Right atrium auricular region (tissue), 2 donors: ENCODE results near the gene KIF6. TPM values are rescaled to one million over a fixed set of nuclear protein-coding genes. Genes with fewer than 3 reads are reported as not detected.

Experiments used
- DNase-seq: peaks from one replicate; pipeline ENCODE4 v3.0.0-alpha.2; 2019; ENCODE audit warnings: low spot score
- H3K27ac ChIP-seq, 2 donors: fragments of 200-600 bp; sonication (generic); 1 replicate in 1 of 2; 2 replicates in 1 of 2; pipeline ENCODE4 v1.5.1; 2016 to 2019
- H3K27me3 ChIP-seq, 2 donors: fragments of 200-600 bp; sonication (generic); one replicate each; pipeline versions ENCODE4 v1.5.1 to v1.6.0; 2017 to 2019
- H3K36me3 ChIP-seq: fragments of 200-600 bp; sonication (generic); one replicate; pipeline ENCODE4 v1.5.1; 2016
- H3K4me1 ChIP-seq, 2 donors: fragments of 200-600 bp; sonication (generic); one replicate each; pipeline versions ENCODE4 v1.5.1 to v1.6.0; 2017 to 2019
- H3K4me3 ChIP-seq, 2 donors: fragments of 200-600 bp; sonication (generic); 1 replicate in 1 of 2; 2 replicates in 1 of 2; pipeline ENCODE4 v1.5.1; 2017 to 2019; ENCODE audit warnings: mild to moderate bottlenecking in 1 of 2, moderate library complexity in 1 of 2
- H3K9me3 ChIP-seq, 2 donors: fragments of 200-600 bp; sonication (generic); one replicate each; pipeline ENCODE4 v1.5.1; 2019
- total RNA-seq, 2 donors: library from RNA; depleted of rRNA; stranded (reverse); fragments of >200 nt; gene quantifications; one replicate each; pipeline ENCODE4 v1.1.0, GENCODE V29; 2016
- TF ChIP-seq, protein P1 (sequence below), 2 donors: fragments of 200-600 bp; sonication (generic); IDR thresholded peaks; one replicate each; pipeline ENCODE4 v1.5.1; 2019; ENCODE audit warnings: antibody characterized with exemption in 2 of 2

Gene KIF6
- total RNA-seq, 2 donors from 2014 or later, result not detected

GRCh38 chr6:39602601-39603519 lies 122.3 kb downstream of the KIF6 start:
- H3K27me3 ChIP-seq, result no peaks in the 10 kb centered on the region
- no peak for DNase-seq
- TF ChIP-seq, protein P1, sequence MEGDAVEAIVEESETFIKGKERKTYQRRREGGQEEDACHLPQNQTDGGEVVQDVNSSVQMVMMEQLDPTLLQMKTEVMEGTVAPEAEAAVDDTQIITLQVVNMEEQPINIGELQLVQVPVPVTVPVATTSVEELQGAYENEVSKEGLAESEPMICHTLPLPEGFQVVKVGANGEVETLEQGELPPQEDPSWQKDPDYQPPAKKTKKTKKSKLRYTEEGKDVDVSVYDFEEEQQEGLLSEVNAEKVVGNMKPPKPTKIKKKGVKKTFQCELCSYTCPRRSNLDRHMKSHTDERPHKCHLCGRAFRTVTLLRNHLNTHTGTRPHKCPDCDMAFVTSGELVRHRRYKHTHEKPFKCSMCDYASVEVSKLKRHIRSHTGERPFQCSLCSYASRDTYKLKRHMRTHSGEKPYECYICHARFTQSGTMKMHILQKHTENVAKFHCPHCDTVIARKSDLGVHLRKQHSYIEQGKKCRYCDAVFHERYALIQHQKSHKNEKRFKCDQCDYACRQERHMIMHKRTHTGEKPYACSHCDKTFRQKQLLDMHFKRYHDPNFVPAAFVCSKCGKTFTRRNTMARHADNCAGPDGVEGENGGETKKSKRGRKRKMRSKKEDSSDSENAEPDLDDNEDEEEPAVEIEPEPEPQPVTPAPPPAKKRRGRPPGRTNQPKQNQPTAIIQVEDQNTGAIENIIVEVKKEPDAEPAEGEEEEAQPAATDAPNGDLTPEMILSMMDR (IDR thresholded peaks at IDR 0.05), result no peak
- H3K9me3 ChIP-seq, result no peaks in the 10 kb centered on the region
- H3K27ac ChIP-seq, result no peak overlapping the region
- no peaks in the 10 kb centered on the region for H3K4me1 ChIP-seq
- H3K36me3 ChIP-seq, result no peaks in the 10 kb centered on the region
- no peak overlapping the region for H3K4me3 ChIP-seq

DNA sequence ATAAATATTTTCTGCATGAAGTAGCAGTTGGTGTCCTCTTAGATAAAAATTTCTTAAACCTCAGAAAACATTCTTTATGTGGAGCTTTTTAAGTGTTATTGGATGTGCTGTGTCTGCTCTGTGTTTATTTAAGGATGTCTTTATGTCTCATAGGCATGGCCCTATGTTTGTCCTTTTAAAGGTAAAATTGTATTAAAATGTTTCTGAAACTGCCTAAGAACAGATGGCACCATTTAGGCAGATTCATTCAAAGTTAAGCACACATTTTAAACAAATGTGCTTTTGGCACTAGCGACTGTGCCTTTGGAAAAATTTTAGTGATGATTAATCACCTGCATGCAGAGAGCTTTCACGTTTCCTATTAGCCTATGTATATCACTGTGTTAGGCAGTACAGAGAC lies 125.2 kb downstream of the KIF6 start:
- TF ChIP-seq, protein P1 (IDR thresholded peaks at IDR 0.05), result no peak
- H3K4me1 ChIP-seq, result no peaks in the 10 kb centered on the region
- DNase-seq, result no peak
- H3K27ac ChIP-seq, result no peak overlapping the region
- no peaks in the 10 kb centered on the region for H3K36me3 ChIP-seq
- no peaks in the 10 kb centered on the region for H3K9me3 ChIP-seq
- H3K27me3 ChIP-seq, result no peaks in the 10 kb centered on the region
- no peak overlapping the region for H3K4me3 ChIP-seq

GRCh38 chr6:39599341-39599740 lies 125.9 kb downstream of the KIF6 start:
- no peaks in the 10 kb centered on the region for H3K36me3 ChIP-seq
- no peak overlapping the region for H3K4me3 ChIP-seq
- TF ChIP-seq, protein P1 (IDR thresholded peaks at IDR 0.05), result no peak
- no peaks in the 10 kb centered on the region for H3K9me3 ChIP-seq
- no peaks in the 10 kb centered on the region for H3K4me1 ChIP-seq
- no peaks in the 10 kb centered on the region for H3K27me3 ChIP-seq
- no peak overlapping the region for H3K27ac ChIP-seq
- no peak for DNase-seq

- TF ChIP-seq, protein P1 (IDR thresholded peaks at IDR 0.05), result no peak
- no peak for DNase-seq
- Histone ChIP-seq H3K4me1 (no peaks in the 10 kb centered on the region), H3K27me3 (no peaks in the 10 kb centered on the region), H3K36me3 (no peaks in the 10 kb centered on the region), H3K9me3 (no peaks in the 10 kb centered on the region), H3K4me3 (no peak overlapping the region), H3K27ac (no peak overlapping the region)
Measured at GRCh38 chr6:39594285-39594684, 130.9 kb downstream of the KIF6 start.

GRCh38 chr6:39593646-39594045 lies 131.6 kb downstream of the KIF6 start:
- H3K27ac ChIP-seq, result no peak overlapping the region
- TF ChIP-seq, protein P1 (IDR thresholded peaks at IDR 0.05), result no peak

More at GRCh38 chr6:39593646-39594045, 131.6 kb downstream of the KIF6 start:
- Histone ChIP-seq H3K4me3 (no peak overlapping the region), H3K27me3 (no peaks in the 10 kb centered on the region), H3K9me3 (no peaks in the 10 kb centered on the region), H3K36me3 (no peaks in the 10 kb centered on the region), H3K4me1 (no peaks in the 10 kb centered on the region)
- no peak for DNase-seq
